ENCODE data around the gene PPP1R27.

The PPP1R27 gene

DNA sequence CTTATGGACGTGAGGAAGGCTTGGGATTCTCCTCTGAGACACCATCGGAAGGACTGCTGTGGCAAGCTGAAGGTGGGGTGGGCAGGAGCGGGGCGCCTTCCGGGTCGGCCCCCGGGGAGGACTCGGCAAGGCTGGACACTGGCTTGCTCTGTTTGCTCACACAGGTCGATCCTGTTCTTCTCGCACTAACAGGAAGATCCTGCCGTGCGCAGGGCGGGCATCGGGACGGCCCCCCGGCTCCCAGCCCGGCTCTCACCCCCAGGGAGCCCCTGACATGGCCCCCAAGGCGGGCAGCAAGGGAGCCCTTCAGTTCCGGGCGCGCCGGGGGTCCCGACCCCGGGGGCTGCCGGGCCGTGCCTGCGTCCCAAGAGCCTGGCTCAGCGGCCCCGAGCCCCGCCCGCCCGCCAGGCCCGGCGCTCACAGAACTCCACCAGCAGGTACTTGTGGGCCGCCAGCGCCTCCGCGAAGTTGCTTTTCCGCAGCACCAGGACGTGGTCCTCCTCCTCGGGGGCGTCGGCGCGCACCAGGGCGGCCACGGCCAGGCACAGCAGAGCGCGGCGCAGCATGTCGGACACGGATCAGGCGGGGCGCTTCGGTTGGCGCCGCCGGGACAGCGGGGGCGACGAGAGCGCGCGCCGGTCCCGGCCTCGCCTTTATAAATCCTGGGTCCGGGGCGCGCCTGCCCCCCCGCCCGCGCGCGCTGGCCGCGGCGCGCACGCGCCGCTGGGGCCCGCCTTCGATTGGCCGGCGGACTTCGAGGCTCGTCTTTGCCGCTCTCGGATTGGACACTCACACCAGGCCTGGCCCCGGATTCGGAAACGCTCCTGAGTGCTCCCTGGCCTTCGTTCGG lies 25.3 kb upstream of the PPP1R27 start, which contains the start of gene P4HB:
Gene P4HB, minus strand, starts transcription at position 630 of the 850 bp plus-strand sequence. Its CDS starts 64 bp downstream, at position 566.
- TF ChIP-seq, protein P1, sequence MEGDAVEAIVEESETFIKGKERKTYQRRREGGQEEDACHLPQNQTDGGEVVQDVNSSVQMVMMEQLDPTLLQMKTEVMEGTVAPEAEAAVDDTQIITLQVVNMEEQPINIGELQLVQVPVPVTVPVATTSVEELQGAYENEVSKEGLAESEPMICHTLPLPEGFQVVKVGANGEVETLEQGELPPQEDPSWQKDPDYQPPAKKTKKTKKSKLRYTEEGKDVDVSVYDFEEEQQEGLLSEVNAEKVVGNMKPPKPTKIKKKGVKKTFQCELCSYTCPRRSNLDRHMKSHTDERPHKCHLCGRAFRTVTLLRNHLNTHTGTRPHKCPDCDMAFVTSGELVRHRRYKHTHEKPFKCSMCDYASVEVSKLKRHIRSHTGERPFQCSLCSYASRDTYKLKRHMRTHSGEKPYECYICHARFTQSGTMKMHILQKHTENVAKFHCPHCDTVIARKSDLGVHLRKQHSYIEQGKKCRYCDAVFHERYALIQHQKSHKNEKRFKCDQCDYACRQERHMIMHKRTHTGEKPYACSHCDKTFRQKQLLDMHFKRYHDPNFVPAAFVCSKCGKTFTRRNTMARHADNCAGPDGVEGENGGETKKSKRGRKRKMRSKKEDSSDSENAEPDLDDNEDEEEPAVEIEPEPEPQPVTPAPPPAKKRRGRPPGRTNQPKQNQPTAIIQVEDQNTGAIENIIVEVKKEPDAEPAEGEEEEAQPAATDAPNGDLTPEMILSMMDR (conservative IDR thresholded peaks at IDR 0.05; ENCODE audit: low read depth, low read length) = no peak
- DNase-seq (ENCODE audit: low read depth) = no peak
- H3K4me3 ChIP-seq (ENCODE audit: low read length) = peak within 1 kb of the TSS; percentile 78

DNA sequence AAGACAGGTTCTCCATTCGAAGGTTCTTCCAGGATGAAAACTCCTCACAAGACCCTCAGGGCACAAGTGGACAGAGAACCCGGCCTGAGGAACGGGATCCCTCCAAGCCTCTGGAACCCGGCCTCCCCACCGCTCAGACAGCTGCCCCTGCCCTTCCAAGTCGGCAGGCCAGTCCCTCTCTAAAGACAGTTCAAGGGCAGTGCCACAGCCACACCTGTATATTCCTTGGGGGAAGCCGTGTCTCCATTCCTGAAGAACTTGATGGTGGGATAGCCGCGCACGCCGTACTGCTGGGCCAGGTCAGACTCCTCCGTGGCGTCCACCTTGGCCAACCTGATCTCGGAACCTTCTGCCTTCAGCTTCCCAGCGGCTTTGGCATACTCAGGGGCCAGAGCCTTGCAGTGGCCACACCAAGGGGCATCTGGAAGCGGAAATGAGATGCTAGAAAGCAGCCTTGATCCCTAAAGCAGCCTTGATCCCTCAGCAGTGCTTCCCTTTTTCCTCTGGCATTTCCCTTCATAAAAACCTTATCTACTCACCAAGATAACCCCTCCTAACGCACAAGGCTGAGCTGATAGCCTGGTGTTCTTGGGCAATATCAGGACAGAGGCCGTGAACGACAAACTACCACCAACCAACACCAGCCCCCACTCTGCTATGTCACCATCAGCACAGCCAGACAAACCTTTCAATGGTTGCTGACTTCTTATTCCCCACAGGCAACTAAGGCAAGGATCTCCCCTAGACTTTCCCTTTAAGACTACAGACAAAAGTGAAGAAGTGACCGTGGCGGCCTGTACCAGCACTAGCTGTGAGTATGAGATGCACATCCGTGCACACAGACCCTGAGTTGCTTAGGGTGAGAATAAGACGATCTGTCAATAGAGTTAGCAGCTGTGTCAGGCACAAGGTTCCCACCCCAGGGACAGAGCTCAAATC lies 24.4 kb upstream of the PPP1R27 start:
- peak overlapping the region; percentile 76 for H3K4me3 ChIP-seq (ENCODE audit: low read length)
- DNase-seq (ENCODE audit: low read depth) = no peak
- TF ChIP-seq, protein P1 (conservative IDR thresholded peaks at IDR 0.05; ENCODE audit: low read depth, low read length) = no peak

DNA sequence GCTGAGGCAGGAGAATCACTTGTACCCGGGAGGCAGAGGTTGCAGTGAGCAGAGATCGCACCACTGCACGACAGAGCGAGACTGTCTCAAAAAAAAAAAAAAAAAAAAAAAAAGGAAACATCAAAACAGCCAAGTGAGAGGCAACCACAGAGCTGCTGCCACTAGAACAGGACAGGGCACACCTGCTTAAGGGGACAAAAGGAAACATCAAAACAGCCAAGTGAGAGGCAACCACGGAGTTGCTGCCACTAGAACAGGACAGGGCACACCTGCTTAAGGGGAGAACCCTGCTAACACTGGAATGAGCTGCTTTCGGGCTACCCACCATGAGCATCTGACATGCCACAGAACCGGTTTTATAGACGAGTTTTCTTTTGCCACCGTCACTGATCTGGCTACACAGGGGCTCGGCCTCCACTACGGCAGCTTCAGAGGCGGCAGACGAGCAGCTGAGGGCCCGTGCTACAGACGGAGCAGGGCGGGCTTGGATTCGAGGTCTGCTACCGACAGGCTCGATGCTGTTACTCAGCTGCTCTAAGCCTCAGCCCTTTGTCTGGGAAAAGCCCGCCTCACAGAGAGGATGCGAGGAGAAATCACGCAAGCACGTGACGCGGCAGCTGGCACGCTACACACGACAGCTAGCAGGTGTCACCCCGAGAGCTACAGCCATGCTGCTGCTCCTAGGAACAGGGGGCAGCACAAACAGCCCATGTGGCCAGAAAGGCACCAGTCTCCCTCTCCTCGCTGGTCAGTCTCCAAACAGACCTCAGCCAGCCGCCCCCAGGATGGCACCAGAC lies 23.5 kb upstream of the PPP1R27 start:
- TF ChIP-seq, protein P1 (conservative IDR thresholded peaks at IDR 0.05; ENCODE audit: low read depth, low read length) = no peak
- H3K4me3 ChIP-seq (ENCODE audit: low read length) = no peak overlapping the region
- no peak for DNase-seq (ENCODE audit: low read depth)

DNA sequence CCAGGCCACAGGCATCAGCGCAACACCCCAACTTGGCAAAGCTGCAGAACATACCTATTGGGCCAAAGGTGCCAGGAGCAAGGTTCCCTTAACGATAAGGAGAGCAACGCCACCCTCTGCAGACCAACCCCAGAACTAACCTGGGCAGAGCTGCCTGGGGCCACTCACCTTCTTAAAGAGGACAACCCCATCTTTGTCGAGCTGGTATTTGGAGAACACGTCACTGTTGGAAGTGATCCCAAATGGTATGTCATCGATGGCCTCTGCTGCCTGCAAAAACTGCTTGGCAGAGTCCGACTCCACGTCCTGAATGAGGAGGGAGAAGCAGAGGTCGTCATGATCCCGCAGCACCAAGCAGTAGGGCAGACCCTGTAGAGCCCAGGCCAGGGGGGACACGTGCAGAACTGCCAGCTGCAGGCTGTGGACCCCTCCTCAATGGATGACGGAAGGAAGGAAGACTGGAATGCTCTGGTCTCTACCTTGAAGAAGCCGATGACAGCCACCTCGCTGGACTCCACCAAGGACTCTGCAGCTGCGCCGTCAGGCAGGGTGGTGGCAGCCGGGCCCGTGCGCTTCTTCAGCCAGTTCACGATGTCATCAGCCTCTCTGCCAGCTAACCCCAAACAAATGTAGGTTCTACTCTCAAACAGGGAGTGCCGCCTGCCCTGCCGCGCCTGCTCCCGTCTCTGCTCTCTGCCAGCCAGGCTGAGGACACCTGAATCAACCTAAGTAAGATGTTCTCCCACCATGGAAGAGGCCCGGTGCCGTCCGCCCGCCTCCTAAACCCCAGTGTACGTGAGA lies 20.3 kb upstream of the PPP1R27 start:
- DNase-seq (ENCODE audit: low read depth) = no peak
- no peak overlapping the region for H3K4me3 ChIP-seq (ENCODE audit: low read length)
- TF ChIP-seq, protein P1 (conservative IDR thresholded peaks at IDR 0.05; ENCODE audit: low read depth, low read length) = no peak

DNA sequence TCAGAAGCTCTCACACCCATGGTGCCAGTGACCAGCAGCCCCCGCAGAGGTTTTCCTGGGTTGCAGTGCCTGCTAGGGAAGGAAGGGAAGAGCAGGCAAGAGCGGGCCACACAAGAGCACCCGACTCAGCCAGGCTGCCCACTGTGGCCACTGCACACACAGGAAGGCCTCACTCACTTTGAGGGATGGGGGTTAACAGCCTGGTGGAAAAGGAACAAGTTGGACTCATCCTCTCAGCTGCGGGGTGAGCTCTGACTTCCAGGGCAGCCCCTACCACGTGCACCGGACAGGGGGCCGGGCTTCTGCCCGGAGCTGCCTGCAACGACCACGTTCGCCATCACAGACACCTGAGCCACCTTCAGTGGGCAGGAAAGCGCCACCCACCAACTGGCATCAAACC lies 17.4 kb upstream of the PPP1R27 start:
- TF ChIP-seq, protein P1 (conservative IDR thresholded peaks at IDR 0.05; ENCODE audit: low read depth, low read length) = no peak
- no peak for DNase-seq (ENCODE audit: low read depth)
- H3K4me3 ChIP-seq (ENCODE audit: low read length) = no peak overlapping the region

DNA sequence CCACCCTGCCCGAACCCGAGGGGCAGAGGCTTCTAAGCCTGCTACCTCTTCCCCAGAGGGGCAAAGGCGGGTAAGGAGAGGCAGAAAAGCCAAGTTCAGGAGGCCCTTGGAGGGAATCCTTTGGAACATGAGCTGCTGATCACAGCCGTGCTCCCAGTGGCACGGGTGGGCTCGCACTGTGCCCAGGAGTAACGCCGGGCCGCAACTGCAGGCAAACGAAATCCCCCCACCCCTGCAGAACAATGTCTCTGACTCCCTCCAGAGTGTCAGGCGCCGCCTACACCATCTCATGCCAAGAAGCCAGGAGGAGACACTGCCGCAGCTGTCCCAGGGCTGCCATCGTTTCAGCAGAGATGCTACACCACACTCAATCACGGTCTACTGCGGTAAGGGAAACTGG lies 16.6 kb upstream of the PPP1R27 start:
- H3K4me3 ChIP-seq (ENCODE audit: low read length) = no peak overlapping the region
- TF ChIP-seq, protein P1 (conservative IDR thresholded peaks at IDR 0.05; ENCODE audit: low read depth, low read length) = no peak

More for the DNA sequence above, 16.6 kb upstream of the PPP1R27 start:
- no peak for DNase-seq (ENCODE audit: low read depth)
